CD4-positive, alpha-beta T cell treated with Interleukin-12 subunit alpha and Interleukin-12 subunit beta, for 1 hour (primary cell): ENCODE measurements around the gene PFKL.
"Not testable (repeated sequence)": the region's sequence is repeated elsewhere in the genome, so short reads cannot be mapped to it uniquely, and the experiment has no call there.

Source experiments
- DNase-seq: peaks from one replicate; pipeline ENCODE4 v3.0.0-alpha.2; 2020

Gene PFKL

DNA sequence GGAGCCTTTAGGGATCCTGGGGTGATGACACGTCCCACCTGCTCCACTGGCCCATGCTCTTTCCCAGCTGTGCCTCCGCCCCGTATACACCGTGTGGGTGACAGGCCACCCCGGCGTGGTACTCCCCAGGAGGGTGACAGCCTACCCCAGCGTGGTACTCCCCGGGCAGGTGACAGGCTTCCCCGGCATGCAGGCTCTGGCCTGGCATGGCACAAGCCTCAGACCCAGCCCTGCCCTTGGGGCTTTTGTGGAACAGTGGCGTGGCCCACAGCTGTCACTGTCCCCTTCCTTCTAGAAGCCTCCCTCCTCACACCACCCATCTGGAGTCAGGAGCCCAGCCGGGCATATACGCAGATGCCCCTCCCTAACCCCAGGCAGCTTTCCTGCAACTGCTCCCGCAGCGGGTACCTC, 4.7 kb upstream of the PFKL start:
- DNase-seq = no peak

GRCh38 chr21:44295646-44296045, 4.2 kb upstream of the PFKL start:
- no peak for DNase-seq

DNA sequence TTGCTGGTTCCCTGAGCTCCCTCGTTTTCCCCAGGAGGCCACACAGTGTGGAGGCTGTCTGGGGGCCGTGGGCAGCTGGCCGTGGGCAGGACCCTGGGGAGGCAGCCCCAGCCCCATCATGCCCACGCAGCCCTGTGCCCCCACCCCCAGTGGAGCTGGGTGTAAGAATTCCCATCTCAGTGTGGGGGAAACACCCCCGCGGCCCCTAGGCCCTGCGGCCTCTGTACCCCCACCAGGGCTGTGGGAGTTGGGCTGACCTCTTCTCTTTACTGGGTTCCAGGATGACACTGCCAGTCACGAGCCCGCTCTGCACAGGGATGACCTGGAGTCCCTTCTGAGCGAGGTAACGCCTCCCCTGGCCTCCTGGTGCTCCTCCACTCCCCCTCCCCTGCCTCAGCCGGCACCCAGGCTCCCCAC, 3.7 kb upstream of the PFKL start:
- no peak for DNase-seq

DNA sequence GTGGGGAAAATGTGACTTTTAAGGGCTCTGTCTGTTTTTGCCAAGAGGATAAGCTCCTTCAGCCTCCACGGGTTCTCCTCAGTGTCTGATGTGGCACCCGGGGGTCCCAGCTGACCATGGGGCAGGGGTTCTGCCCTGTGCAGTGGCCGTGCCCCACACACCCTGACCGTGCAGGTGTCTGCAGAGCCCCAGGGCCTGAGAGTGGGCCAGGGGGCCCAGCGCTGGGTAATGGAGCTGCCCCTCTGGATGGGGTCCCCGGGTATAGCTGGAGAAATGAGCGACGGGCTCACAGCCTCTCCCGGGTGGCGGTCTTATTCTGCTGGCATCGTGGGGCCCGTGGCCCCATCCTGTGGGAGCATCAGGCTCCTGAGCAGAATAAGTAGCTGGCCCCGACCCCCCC, 2.9 kb upstream of the PFKL start:
- DNase-seq = no peak

DNA sequence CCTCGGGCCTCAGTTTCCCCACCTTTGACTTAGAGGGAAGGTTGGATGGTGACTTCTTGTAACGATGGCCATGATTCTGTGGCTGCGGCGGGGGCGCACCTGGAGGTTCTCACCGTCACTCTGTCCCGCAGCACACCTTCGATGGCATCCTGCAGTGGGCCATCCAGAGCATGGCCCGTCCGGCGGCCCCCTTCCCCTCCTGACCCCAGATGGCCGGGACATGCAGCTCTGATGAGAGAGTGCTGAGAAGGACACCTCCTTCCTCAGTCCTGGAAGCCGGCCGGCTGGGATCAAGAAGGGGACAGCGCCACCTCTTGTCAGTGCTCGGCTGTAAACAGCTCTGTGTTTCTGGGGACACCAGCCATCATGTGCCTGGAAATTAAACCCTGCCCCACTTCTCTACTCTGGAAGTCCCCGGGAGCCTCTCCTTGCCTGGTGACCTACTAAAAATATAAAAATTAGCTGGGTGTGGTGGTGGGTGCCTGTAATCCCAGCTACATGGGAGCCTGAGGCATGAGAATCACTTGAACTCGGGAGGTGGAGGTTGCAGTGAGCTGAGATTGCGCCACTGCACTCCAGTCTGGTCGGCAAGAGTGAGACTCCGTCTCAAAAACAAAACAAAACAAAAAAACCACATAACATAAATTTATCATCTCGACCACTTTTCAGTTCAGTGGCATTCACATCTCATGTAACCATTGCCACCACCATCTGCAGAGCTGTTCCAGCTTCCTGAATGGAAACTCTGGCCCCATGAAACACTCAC, 2.1 kb upstream of the PFKL start:
- DNase-seq = peak; percentile 82

GRCh38 chr21:44298301-44298700, 1.6 kb upstream of the PFKL start:
- DNase-seq = no peak

GRCh38 chr21:44299085-44299457, 782 bp upstream of the PFKL start:
- DNase-seq = peak; percentile 34

- DNase-seq = peak; percentile 64
Observed at GRCh38 chr21:44300262-44300959, 558 bp downstream of the PFKL start.

- DNase-seq = no peak
Observed at GRCh38 chr21:44301141-44301540, 1.3 kb downstream of the PFKL start.

GRCh38 chr21:44301961-44302406, 2.1 kb downstream of the PFKL start:
- no peak for DNase-seq

DNA sequence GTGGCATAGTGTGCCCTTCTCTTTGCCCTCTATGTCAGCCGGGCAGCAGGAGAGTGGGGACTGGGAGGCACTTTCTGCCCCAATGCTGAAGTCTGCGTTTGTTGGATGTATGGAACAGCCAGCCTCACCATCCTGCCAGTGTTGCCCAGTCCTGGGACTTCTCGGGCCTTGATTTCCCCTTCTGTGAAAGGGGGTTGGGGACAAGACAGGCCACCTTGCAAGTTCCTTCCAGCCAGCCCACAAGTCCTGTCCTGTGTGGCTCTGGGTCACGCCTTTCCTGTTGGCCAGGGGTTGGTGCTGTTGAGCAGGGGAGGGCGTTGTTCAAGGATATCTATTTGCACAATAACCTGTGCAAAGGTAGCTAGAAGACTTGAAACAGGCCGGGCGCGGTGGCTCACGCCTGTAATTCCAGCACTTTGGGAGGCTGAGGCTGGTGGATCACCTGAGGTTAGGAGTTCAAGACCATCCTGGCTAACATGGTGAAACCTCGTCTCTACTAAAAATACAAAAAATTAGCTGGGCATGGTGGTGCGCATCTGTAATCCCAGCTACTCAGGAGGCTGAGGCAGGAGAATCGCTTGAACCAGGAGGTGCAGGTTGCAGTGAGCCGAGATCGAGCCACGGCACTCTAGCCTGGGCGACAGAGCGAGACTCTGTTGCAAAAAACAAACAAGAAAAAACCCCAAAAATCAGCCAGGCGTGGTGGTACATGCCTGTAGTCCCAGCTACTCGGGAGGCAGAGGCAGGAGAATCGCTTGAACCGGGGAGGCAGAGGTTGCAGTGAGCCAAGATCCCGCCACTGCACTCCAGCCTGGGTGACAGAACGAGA, 2.9 kb downstream of the PFKL start:
- not testable (repeated sequence) for DNase-seq

- no peak for DNase-seq
Observed at GRCh38 chr21:44303490-44303981, 3.7 kb downstream of the PFKL start.

DNA sequence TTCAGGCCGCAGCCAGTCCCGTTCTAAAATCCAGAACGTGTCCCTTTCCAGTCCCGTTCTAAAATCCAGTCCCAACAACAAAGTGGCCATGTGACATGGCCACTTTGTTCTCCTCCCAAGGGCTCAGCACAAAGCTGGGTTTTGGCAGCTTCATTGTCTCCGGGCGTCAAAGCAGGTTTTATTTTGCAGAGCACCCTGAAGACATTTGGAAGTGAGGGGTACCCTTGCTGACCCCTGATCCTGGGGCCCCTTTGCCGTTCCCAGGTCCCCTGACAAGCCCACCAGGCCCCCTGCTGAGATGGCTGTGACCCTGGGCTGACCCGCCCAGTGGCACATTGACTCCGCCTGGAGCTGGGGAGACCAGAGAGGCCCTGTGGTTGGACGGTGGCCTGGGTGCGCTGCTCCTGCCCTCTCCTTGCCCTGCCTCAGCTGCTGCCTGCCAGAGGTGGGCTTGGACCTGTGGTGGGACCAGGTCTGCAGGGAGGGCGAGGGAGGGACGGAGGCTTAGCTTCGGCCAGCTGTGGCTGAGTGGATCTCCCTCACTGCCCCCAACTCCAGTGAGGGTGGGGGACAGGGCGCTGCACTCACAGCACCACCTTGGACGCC, 4.3 kb downstream of the PFKL start:
- no peak for DNase-seq

DNA sequence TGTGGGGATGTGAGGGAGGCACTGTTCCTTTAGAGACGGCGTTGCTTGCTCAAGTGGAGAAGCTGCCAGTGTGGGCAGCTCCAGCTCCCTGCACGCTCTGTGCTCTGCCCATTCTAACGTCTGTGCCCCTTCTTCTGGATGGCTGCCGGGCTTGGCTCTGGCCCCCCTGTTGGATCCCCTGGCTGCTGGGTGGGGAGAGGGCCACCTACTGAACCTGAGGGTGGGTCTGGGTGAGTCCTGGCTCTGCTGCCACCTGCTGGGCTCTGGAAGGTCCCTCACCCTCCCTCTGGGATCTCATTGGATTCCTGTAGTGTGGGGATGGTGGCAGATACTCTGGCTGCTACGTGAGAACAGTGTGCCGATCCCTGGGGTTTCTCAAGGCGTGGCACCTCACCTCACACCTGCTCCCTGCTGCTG, 5.0 kb downstream of the PFKL start:
- peak; percentile 43 for DNase-seq

DNA sequence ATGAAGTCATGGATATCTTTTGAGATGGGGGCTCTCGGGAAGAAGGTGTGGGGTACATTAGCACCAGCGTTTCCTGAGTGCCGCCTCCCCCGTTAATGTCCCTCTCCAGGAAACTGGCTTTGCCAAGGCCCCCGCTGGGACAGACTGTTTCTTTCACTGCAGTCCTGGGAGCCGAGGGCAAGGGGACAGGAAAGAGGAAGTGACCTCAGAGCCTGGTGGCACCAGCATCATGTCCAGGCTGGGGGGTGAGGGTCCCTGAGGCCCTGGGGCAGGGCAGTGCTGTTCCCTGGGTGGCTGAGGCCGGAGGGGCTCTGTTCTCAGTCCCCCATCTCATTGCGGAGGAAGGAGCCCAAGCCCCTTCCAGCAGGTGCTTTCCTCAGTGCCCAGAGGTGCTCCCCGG, 5.8 kb downstream of the PFKL start:
- no peak for DNase-seq

GRCh38 chr21:44306936-44307704, 7.3 kb downstream of the PFKL start:
- no peak for DNase-seq

DNA sequence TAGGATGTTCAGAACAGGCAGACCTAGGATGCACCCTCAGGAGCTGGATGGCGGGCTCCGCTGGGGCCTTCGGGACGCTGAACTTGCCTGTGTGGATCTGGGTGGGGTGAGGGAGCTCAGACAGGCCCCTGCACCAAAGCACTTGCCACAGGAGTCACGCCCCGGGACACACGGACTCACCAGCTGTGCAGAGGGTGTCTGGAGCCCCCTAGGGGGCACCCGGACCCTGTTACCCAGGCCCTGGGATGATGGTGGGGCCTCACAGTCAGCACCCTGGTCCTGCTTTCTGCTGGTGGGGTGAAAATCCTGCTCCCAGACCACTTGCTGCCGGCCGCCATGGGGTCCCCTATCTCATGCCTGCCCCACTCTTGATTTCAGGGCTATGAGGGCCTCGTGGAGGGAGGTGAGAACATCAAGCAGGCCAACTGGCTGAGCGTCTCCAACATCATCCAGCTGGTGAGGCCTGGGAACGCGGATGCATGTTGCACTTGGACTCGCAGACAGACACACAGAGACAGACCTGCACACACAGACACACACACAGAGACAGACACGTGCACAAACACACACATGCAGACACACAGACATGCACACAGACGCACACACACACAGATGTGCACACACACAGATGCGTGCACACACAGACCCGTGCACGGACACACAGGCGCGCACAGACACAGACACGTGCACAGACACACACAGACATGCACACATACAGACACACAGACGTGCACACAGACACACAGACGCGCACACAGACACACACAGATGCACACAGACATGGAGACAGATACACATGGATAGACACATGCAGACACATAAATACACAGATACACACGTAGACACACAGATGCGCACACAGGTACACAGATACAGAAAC, 11.0 kb downstream of the PFKL start:
- DNase-seq = no peak

- DNase-seq = no peak
Observed at GRCh38 chr21:44312089-44312488, 12.2 kb downstream of the PFKL start.

- no peak for DNase-seq
Observed at GRCh38 chr21:44312716-44313115, 12.9 kb downstream of the PFKL start.

DNA sequence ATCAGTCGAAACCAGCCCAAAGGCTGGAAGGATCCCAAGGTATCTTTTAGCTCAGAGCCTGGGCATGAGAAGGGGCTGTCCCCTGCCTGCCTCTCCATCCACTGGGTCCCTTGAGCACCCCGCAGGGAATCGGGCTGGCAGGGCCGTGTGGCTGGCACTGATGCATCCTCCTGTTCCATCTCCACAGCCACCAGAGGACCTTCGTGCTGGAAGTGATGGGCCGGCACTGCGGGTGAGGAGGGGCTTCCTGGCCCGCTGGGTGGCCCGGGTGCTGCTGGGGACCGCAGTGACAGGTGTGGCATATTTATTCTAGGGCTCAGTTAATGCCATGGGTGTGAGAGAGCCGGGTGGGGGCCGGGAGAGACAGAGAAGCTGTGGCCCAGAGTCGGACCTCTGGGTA, 13.6 kb downstream of the PFKL start:
- DNase-seq = no peak

DNA sequence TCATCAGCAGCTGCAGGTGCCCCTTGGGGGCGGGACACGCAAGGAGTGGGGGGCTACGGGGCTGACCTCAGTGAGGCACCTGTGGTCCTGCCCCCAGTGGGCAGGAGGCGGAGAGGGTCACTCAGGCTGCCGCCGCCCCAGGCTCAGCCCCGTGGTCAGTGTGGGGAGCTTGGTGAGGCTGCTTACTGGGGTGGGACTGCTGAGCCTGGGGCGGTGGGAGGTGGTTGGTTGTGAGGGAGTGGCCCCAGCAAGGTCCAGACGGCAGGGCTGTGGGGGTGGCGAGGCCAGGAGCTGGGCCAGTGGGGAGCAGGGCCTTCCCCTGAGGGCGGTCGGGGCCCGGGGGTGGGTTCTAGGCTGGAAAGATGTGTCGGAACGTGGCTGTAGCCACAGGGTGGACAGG, 14.3 kb downstream of the PFKL start:
- no peak for DNase-seq
